SU-DHL-6 (cell line): ENCODE data around the gene OR5T2.

Experiments
- CTCF ChIP-seq: fragments of 200-600 bp; sonication (generic); IDR thresholded peaks from one replicate; pipeline ENCODE4 v1.5.1; 2017; ENCODE audit warnings: antibody characterized with exemption, mild to moderate bottlenecking, low read length, moderate library complexity; ENCODE audit not compliant: insufficient read depth, poor library complexity, severe bottlenecking
- EZH2phosphoT487 ChIP-seq: fragments of 200-600 bp; sonication (generic), shearing (Covaris generic); conservative IDR thresholded peaks from 2 replicates; pipeline ENCODE4 v1.6.1; 2018; ENCODE audit warnings: mild to moderate bottlenecking, antibody characterized with exemption, low read length, moderate library complexity, mixed read lengths

- TF ChIP-seq CTCF (no peak), EZH2phosphoT487 (no peak)
Measured at GRCh38 chr11:56234155-56234554, at the start of gene OR5T2.
